ENCODE results near the gene WDR55.

DNA sequence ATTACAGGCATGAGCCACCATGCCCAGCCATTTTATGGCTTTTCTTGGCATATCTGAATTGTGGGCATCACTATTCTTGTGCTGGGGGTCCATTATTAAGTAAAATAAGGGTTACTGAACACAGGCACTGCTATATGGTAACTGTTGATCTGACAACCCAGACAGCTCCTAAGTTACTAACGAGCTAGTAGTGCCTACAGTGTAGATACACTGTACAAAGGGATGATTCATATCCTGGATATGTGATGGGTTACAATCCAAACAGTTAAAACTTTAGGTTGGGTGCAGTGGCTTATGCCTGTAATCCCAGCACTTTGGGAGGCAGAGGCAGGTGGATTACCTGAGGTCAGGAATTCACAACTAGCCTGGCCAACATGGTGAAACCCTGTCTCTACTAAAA is 36.0 kb upstream of the WDR55 start:
- TF ChIP-seq, protein P1, sequence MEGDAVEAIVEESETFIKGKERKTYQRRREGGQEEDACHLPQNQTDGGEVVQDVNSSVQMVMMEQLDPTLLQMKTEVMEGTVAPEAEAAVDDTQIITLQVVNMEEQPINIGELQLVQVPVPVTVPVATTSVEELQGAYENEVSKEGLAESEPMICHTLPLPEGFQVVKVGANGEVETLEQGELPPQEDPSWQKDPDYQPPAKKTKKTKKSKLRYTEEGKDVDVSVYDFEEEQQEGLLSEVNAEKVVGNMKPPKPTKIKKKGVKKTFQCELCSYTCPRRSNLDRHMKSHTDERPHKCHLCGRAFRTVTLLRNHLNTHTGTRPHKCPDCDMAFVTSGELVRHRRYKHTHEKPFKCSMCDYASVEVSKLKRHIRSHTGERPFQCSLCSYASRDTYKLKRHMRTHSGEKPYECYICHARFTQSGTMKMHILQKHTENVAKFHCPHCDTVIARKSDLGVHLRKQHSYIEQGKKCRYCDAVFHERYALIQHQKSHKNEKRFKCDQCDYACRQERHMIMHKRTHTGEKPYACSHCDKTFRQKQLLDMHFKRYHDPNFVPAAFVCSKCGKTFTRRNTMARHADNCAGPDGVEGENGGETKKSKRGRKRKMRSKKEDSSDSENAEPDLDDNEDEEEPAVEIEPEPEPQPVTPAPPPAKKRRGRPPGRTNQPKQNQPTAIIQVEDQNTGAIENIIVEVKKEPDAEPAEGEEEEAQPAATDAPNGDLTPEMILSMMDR (IDR thresholded peaks at IDR 0.05): no peak
- TF ChIP-seq POLR2A (IDR thresholded peaks at IDR 0.05): no peak

Data from esophagus squamous epithelium (tissue), 4 donors.